ENCODE data around the gene VAMP4.
A peak's percentile ranks its signal among the peaks of the same experiment; 100 is the strongest.

Gene VAMP4

DNA sequence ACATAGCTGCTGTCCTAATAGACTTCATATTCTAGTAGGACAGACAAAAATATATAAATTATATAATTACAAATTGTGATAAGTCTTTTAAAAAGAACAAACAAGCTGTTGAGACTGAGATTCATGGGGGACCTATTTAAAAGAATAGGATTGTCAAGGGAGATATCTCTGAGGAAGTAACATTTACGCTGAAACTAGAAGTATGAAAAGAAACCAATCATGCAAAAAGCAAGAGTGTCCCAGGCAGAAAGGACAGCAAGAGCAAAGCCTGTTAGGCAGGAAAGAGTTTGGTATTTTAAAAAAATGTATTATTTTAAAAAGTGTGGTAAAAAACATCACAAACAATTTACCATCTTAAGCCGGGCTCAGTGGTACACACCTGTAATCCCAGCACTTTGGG, 30.4 kb upstream of the VAMP4 start:
- no peaks in the 10 kb centered on the region for H3K4me1 ChIP-seq (ENCODE audit: control insufficient read depth, insufficient read depth, low read length)
- H3K9ac ChIP-seq (ENCODE audit: low read depth, low read length): no peak overlapping the region
- no peaks in the 10 kb centered on the region for H3K36me3 ChIP-seq (ENCODE audit: insufficient read depth, low read length)
- no peak overlapping the region for H3K4me2 ChIP-seq (ENCODE audit: low read length)
- peaks cover 18% of the 10 kb centered on the region for H3K27me3 ChIP-seq (ENCODE audit: control insufficient read depth, insufficient read depth, low read length)
- H3K9me3 ChIP-seq (replicated peaks; ENCODE audit: low read length): no peaks in the 10 kb centered on the region
- no peak overlapping the region for H3K4me3 ChIP-seq (ENCODE audit: low read length)

DNA sequence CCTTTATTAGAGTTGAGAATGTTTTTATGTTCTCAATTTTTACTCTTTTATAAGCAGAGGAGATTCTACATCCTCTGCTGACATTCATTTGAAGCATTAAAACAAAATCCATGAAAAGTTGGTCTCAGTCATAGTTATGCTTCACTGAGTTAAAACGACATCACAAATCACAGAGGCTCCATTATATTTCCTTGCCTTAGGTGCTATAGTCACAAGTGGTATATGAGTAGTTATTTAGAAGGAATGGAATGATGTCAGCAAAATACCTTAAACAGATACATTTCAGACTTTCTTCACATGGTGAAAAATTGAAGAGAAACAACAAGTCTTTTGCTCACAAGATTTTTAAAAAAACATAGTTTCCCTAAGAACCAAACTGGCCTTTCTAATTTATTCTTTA, 27.9 kb upstream of the VAMP4 start:
- Histone ChIP-seq H3K4me1 (ENCODE audit: control insufficient read depth, insufficient read depth, low read length) (no peaks in the 10 kb centered on the region), H3K36me3 (ENCODE audit: insufficient read depth, low read length) (no peaks in the 10 kb centered on the region), H3K27me3 (ENCODE audit: control insufficient read depth, insufficient read depth, low read length) (peaks cover 10% of the 10 kb centered on the region), H3K4me2 (ENCODE audit: low read length) (no peak overlapping the region), H3K4me3 (ENCODE audit: low read length) (no peak overlapping the region), H3K9me3 (replicated peaks; ENCODE audit: low read length) (no peaks in the 10 kb centered on the region), H3K9ac (ENCODE audit: low read depth, low read length) (no peak overlapping the region)

DNA sequence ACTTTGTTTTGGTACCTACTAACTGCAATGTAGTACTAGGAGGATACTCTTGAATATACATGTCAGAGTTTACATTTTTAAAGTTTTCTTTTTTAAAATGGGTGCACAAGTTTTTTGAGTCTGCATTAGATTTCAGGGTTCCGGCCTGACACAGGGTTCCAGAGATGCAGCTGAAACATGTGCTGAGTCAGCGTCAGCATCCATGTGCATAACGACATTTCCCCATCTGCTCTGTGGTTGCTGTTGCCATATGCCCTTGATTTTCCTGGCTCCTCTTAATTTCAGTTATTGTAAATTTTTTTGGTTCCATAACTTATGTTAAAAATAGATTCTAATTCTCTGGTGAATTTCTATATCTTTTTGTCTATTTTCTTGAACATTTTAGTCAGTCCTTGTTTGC, 27.3 kb upstream of the VAMP4 start:
- no peaks in the 10 kb centered on the region for H3K36me3 ChIP-seq (ENCODE audit: insufficient read depth, low read length)
- no peaks in the 10 kb centered on the region for H3K9me3 ChIP-seq (replicated peaks; ENCODE audit: low read length)
- H3K4me1 ChIP-seq (ENCODE audit: control insufficient read depth, insufficient read depth, low read length): no peaks in the 10 kb centered on the region
- H3K27me3 ChIP-seq (ENCODE audit: control insufficient read depth, insufficient read depth, low read length): peaks cover 7% of the 10 kb centered on the region
- H3K9ac ChIP-seq (ENCODE audit: low read depth, low read length): no peak overlapping the region
- no peak overlapping the region for H3K4me2 ChIP-seq (ENCODE audit: low read length)
- no peak overlapping the region for H3K4me3 ChIP-seq (ENCODE audit: low read length)

DNA sequence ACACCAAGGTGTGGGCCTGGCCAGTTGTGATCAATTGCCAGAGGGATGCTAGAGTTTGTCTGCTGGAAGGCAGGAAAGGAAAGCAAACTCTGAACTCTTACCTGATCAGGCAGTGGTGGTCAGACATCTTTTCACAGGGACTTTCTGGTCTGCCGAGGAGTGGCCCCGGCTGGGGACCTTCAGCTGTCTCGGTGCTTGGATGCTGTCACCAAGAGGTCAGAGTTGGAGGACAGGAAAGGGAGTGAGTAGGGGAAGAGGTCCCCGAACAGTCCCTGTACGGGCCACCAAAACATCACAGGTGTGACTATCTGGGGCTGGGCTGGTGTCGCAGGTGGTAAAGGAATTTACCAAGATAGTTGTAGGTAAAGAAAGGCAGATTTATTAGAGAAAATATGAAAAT, 21.9 kb upstream of the VAMP4 start:
- Histone ChIP-seq H3K4me3 (ENCODE audit: low read length) (no peak overlapping the region), H3K27me3 (ENCODE audit: control insufficient read depth, insufficient read depth, low read length) (peaks cover 15% of the 10 kb centered on the region), H3K9ac (ENCODE audit: low read depth, low read length) (no peak overlapping the region), H3K36me3 (ENCODE audit: insufficient read depth, low read length) (no peaks in the 10 kb centered on the region), H3K4me2 (ENCODE audit: low read length) (no peak overlapping the region), H3K9me3 (replicated peaks; ENCODE audit: low read length) (no peaks in the 10 kb centered on the region), H3K4me1 (ENCODE audit: control insufficient read depth, insufficient read depth, low read length) (no peaks in the 10 kb centered on the region)

DNA sequence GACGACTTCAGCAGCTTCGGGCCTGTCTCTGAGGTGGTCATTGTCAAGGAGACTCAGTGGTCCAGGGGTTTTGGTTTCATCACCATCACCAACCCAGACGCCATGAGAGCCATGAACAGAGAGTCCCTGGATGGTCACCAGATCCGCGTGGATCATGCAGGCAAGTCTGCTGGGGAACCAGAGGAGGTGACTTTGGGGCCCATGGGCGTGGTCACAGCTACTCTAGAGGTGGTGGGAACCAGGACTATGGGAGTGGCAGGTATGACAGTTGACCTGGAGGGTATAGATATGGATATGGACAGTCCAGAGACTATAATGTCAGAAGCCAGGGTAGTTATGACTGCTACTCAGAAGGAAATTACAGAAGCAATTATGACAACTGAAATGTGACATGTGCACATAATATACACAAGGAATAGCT, 20.3 kb upstream of the VAMP4 start:
- Histone ChIP-seq H3K27me3 (ENCODE audit: control insufficient read depth, insufficient read depth, low read length) (peaks cover 15% of the 10 kb centered on the region), H3K36me3 (ENCODE audit: insufficient read depth, low read length) (no peaks in the 10 kb centered on the region)

GRCh38 chr1:171758011-171758410, 16.1 kb upstream of the VAMP4 start:
- Histone ChIP-seq H3K9me3 (replicated peaks; ENCODE audit: low read length) (no peaks in the 10 kb centered on the region), H3K4me1 (ENCODE audit: control insufficient read depth, insufficient read depth, low read length) (peaks cover 13% of the 10 kb centered on the region), H3K4me2 (ENCODE audit: low read length) (no peak overlapping the region), H3K36me3 (ENCODE audit: insufficient read depth, low read length) (no peaks in the 10 kb centered on the region), H3K27me3 (ENCODE audit: control insufficient read depth, insufficient read depth, low read length) (peaks cover 11% of the 10 kb centered on the region), H3K4me3 (ENCODE audit: low read length) (no peak overlapping the region), H3K9ac (ENCODE audit: low read depth, low read length) (no peak overlapping the region)

More for the DNA sequence above, 20.3 kb upstream of the VAMP4 start:
- Histone ChIP-seq H3K9me3 (replicated peaks; ENCODE audit: low read length) (no peaks in the 10 kb centered on the region), H3K9ac (ENCODE audit: low read depth, low read length) (no peak overlapping the region), H3K4me2 (ENCODE audit: low read length) (no peak overlapping the region), H3K4me1 (ENCODE audit: control insufficient read depth, insufficient read depth, low read length) (no peaks in the 10 kb centered on the region), H3K4me3 (ENCODE audit: low read length) (no peak overlapping the region)

GRCh38 chr1:171756856-171757255, 15.0 kb upstream of the VAMP4 start:
- Histone ChIP-seq H3K9ac (ENCODE audit: low read depth, low read length) (no peak overlapping the region), H3K4me3 (ENCODE audit: low read length) (no peak overlapping the region), H3K9me3 (replicated peaks; ENCODE audit: low read length) (no peaks in the 10 kb centered on the region), H3K4me1 (ENCODE audit: control insufficient read depth, insufficient read depth, low read length) (peaks cover 13% of the 10 kb centered on the region), H3K27me3 (ENCODE audit: control insufficient read depth, insufficient read depth, low read length) (peaks cover 6% of the 10 kb centered on the region), H3K4me2 (ENCODE audit: low read length) (no peak overlapping the region), H3K36me3 (ENCODE audit: insufficient read depth, low read length) (no peaks in the 10 kb centered on the region)

DNA sequence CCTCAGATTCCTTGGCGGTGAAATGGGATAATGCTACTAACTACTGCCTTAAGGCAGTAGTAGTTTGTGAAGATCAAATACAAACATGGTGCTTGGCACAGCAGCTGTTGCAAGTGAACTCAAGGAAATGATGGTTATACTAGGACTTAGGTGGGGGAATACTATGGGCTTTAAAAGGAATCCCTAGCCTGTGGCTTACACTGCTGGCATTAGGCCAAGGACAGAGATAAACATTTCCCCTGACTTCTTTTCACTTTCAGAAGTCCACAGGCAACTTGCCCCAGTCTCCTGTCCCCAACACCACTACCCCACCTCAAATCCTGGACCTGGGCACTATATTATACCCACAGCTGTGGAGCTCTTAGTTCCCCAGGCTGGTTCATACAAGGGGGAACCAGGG, 13.1 kb upstream of the VAMP4 start:
- Histone ChIP-seq H3K36me3 (ENCODE audit: insufficient read depth, low read length) (no peaks in the 10 kb centered on the region), H3K9ac (ENCODE audit: low read depth, low read length) (no peak overlapping the region), H3K4me3 (ENCODE audit: low read length) (no peak overlapping the region)

DNA sequence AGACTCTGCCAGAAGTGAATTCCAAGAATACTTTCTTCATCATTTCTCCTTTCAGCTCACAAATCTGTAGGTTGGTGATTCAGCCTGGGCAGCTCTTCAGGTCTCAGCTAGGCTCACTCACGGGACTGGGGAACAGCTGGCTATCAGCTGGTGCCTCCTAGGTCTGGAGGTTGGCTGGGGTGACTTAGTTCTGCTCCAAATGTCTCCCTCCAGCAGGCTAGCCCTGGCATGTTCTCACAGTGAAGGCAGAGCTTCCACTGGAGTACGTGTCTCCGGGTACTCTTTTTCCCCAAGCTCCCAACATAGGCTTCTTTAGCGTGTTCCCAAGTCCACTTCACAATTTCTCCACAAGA, 12.5 kb upstream of the VAMP4 start:
- H3K9ac ChIP-seq (ENCODE audit: low read depth, low read length): no peak overlapping the region

More for the DNA sequence above, 13.1 kb upstream of the VAMP4 start:
- peaks cover 13% of the 10 kb centered on the region for H3K4me1 ChIP-seq (ENCODE audit: control insufficient read depth, insufficient read depth, low read length)
- H3K4me2 ChIP-seq (ENCODE audit: low read length): peak overlapping the region; percentile 34
- H3K9me3 ChIP-seq (replicated peaks; ENCODE audit: low read length): no peaks in the 10 kb centered on the region
- peaks cover 3% of the 10 kb centered on the region for H3K27me3 ChIP-seq (ENCODE audit: control insufficient read depth, insufficient read depth, low read length)

DNA sequence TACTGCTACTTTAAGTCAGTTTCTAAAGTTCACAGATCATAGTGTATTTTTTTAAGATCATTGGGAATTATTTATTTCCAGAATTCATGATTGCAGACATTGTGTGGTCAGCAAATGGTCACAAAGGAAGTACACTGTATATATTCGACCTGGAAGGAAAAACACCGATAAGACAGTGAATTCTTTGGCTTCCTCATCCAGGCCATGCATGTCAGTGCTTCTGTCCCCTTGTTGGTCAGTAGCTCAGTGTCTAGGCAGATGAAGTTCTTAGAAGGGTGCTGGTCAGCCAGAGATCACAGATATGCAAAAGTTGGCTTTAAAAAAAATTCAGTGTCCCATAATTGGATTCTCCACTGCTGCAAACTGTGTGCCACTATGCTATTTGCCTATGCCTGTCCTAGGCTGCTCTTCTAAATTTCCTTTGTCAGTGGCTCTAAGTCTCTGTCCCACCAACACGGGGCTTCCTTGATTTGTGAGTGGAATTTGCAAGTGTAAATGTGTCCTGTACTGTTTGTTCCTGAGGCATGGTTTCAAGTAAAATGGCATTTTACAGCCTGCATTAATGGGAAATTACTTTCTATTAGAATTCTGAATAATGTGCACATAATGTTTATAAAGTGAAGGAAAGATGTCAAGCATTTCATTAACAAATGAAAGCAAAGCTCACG, 12.0 kb upstream of the VAMP4 start:
- Histone ChIP-seq H3K36me3 (ENCODE audit: insufficient read depth, low read length) (no peaks in the 10 kb centered on the region), H3K4me1 (ENCODE audit: control insufficient read depth, insufficient read depth, low read length) (peaks cover 13% of the 10 kb centered on the region), H3K9ac (ENCODE audit: low read depth, low read length) (peak overlapping the region; percentile 2), H3K4me2 (ENCODE audit: low read length) (peak overlapping the region; percentile 34), H3K4me3 (ENCODE audit: low read length) (no peak overlapping the region), H3K9me3 (replicated peaks; ENCODE audit: low read length) (no peaks in the 10 kb centered on the region), H3K27me3 (ENCODE audit: control insufficient read depth, insufficient read depth, low read length) (peaks cover 3% of the 10 kb centered on the region)

More for the DNA sequence above, 12.5 kb upstream of the VAMP4 start:
- Histone ChIP-seq H3K27me3 (ENCODE audit: control insufficient read depth, insufficient read depth, low read length) (peaks cover 3% of the 10 kb centered on the region), H3K4me1 (ENCODE audit: control insufficient read depth, insufficient read depth, low read length) (peaks cover 13% of the 10 kb centered on the region), H3K9me3 (replicated peaks; ENCODE audit: low read length) (no peaks in the 10 kb centered on the region), H3K36me3 (ENCODE audit: insufficient read depth, low read length) (no peaks in the 10 kb centered on the region), H3K4me3 (ENCODE audit: low read length) (peak overlapping the region; percentile 12), H3K4me2 (ENCODE audit: low read length) (peak overlapping the region; percentile 34)

DNA sequence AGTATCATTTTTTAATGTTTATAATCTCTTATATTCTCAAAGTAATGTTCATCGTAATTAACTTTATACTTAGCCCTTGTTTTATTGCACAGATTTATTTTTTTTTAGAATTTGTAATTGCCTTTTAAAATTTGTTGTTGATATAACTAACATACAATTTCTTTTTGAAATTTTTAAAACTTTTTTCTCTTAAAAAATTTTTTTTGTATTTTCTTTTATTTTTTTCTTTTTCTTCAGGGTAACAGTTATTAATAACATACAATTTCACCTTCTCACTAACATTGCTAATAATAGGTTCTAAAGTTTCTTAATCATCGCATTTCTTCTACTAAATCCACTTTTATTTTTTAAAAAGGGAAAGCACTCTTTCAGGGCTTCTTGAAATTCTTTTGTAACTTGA, 11.3 kb upstream of the VAMP4 start:
- Histone ChIP-seq H3K36me3 (ENCODE audit: insufficient read depth, low read length) (no peaks in the 10 kb centered on the region), H3K4me3 (ENCODE audit: low read length) (no peak overlapping the region), H3K4me2 (ENCODE audit: low read length) (no peak overlapping the region), H3K9me3 (replicated peaks; ENCODE audit: low read length) (no peaks in the 10 kb centered on the region), H3K4me1 (ENCODE audit: control insufficient read depth, insufficient read depth, low read length) (peaks cover 13% of the 10 kb centered on the region), H3K27me3 (ENCODE audit: control insufficient read depth, insufficient read depth, low read length) (peaks cover 3% of the 10 kb centered on the region), H3K9ac (ENCODE audit: low read depth, low read length) (no peak overlapping the region)

GRCh38 chr1:171751221-171751620, 9.4 kb upstream of the VAMP4 start:
- Histone ChIP-seq H3K9me3 (replicated peaks; ENCODE audit: low read length) (no peaks in the 10 kb centered on the region), H3K27me3 (ENCODE audit: control insufficient read depth, insufficient read depth, low read length) (no peaks in the 10 kb centered on the region), H3K9ac (ENCODE audit: low read depth, low read length) (no peak overlapping the region), H3K4me2 (ENCODE audit: low read length) (no peak overlapping the region), H3K4me1 (ENCODE audit: control insufficient read depth, insufficient read depth, low read length) (peaks cover 13% of the 10 kb centered on the region), H3K4me3 (ENCODE audit: low read length) (no peak overlapping the region), H3K36me3 (ENCODE audit: insufficient read depth, low read length) (no peaks in the 10 kb centered on the region)

Measured in skeletal muscle satellite cell (primary cell).